GM21576 (cell line): Measurements from ENCODE around the gene PTPN6.

Experiments
- ATAC-seq: cut with Tn5 transposase; IDR thresholded peaks from one replicate; pipeline ENCODE4 v1.9.1; 2021; ENCODE audit warnings: mild to moderate bottlenecking, moderate library complexity; ENCODE audit not compliant: unreplicated experiment

The PTPN6 gene

GRCh38 chr12:7001921-7002591, 50.9 kb downstream of the PTPN6 start:
- ATAC-seq, result no peak

GRCh38 chr12:7004287-7004803, 53.2 kb downstream of the PTPN6 start:
- no peak for ATAC-seq

- no peak for ATAC-seq
These were observed 53.7 kb downstream of the PTPN6 start for GRCh38 chr12:7004840-7005239.

GRCh38 chr12:7005311-7005710, 54.2 kb downstream of the PTPN6 start:
- no peak for ATAC-seq

- no peak for ATAC-seq
These were observed 55.5 kb downstream of the PTPN6 start for GRCh38 chr12:7006639-7007038.

GRCh38 chr12:7008864-7009263, 57.7 kb downstream of the PTPN6 start:
- ATAC-seq, result no peak

GRCh38 chr12:7009512-7009911, 58.4 kb downstream of the PTPN6 start:
- ATAC-seq, result no peak
